ENCODE results near the gene CRHR1. TPM values are rescaled to one million over a fixed set of nuclear protein-coding genes. Genes with fewer than 3 reads are reported as not detected.

Gene CRHR1
- total RNA-seq, 4 donors from 2014 or later: 0.26 to 0.89 (median 0.76) TPM

DNA sequence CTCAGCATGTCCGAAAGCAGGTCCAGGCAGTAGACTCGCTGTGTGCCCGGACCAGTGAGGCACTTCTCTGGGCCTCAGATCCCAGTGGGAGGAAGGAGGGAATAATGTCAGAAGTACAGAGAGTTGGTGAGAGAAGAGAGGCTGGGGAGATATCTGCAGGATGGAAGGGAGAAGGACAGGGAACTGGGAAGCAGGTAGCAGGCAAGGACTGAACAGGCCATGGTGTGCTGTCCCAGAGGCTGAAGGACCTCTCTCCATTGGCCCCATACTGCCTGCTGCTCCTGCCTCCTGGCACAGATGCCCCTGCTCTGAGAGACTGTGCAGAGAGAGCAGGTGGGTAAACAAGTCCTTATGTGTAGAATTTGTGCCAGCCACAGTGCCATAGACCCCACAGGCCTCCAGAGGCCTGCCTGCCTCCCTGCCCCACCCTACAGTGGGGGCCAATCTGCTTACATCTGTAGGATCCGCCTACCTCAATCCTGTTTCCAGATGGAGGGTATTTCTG lies 34.2 kb upstream of the CRHR1 start:
- H3K4me1 ChIP-seq: no peaks in the 10 kb centered on the region
- TF ChIP-seq POLR2AphosphoS5 (IDR thresholded peaks at IDR 0.05) (no peak), EP300 (IDR thresholded peaks at IDR 0.05) (no peak), POLR2A (IDR thresholded peaks at IDR 0.05) (no peak)
- TF ChIP-seq, protein P1, sequence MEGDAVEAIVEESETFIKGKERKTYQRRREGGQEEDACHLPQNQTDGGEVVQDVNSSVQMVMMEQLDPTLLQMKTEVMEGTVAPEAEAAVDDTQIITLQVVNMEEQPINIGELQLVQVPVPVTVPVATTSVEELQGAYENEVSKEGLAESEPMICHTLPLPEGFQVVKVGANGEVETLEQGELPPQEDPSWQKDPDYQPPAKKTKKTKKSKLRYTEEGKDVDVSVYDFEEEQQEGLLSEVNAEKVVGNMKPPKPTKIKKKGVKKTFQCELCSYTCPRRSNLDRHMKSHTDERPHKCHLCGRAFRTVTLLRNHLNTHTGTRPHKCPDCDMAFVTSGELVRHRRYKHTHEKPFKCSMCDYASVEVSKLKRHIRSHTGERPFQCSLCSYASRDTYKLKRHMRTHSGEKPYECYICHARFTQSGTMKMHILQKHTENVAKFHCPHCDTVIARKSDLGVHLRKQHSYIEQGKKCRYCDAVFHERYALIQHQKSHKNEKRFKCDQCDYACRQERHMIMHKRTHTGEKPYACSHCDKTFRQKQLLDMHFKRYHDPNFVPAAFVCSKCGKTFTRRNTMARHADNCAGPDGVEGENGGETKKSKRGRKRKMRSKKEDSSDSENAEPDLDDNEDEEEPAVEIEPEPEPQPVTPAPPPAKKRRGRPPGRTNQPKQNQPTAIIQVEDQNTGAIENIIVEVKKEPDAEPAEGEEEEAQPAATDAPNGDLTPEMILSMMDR (IDR thresholded peaks at IDR 0.05): no peak
- H3K36me3 ChIP-seq: no peaks in the 10 kb centered on the region
- 76% methylated on average over 4 of the region's 4 CpGs for WGBS
- no peak overlapping the region for H3K27ac ChIP-seq
- DNase-seq (ENCODE audit: low spot score in 2 of 2): no peak
- peaks cover 36% of the 10 kb centered on the region for H3K27me3 ChIP-seq
- H3K4me3 ChIP-seq: no peak overlapping the region
- no peaks in the 10 kb centered on the region for H3K9me3 ChIP-seq

DNA sequence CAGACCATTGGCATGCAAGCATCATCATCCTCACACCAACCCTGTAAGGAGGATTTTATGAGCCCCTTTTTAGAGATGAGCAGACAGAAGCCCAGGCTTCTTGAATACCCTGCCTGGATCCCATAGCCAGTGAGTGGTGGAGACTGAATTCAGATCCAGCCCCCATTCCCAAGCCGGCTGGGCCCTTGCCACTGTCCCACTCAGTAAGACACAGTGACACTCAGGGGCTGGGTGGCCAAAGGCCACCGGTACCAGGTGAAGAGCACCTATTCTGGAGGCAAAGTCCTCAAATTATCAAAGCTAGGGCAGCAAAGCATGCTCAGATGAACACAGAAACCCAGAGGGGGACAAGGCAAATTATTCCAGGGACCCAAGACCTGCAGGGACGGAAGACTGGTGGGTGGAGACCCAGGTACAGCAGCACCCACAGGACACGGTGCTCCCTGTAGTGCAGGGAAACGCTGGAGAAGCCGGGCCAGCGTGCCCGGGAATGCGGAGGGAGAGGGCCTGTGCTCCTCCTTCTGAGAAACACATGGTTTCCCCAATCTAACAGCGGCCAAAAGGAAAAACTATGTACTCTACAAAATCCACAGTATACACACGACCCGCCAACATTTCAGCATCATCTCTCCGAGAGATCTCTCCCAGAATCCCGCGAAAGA lies 33.2 kb upstream of the CRHR1 start:
- WGBS: 80% methylated on average over 13 of the region's 15 CpGs
- H3K9me3 ChIP-seq: no peaks in the 10 kb centered on the region
- TF ChIP-seq POLR2A (IDR thresholded peaks at IDR 0.05) (no peak), EP300 (IDR thresholded peaks at IDR 0.05) (no peak), POLR2AphosphoS5 (IDR thresholded peaks at IDR 0.05) (no peak)
- TF ChIP-seq, protein P1 (IDR thresholded peaks at IDR 0.05): no peak

DNA sequence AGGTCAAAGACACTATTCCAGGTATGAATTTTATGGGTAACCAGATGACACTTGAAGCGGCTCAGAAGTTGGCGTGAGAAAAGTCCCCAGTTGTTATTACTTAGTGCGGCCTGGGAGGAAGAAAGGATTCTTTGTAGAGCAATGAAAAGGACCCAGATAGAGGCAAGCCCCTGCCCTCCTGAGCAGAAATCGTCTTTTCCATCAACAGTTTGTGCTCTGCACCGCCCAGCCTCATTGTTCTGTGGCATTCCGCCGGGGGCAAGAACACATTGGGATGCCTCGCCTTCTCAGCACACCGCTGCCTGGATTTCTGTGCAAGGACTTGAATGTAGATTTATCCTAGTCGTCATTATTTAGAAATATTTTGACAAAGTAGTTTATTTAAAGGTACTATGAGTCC lies 32.7 kb upstream of the CRHR1 start:
- 62% methylated on average over 10 of the region's 10 CpGs for WGBS
- no peak overlapping the region for H3K4me3 ChIP-seq
- no peaks in the 10 kb centered on the region for H3K4me1 ChIP-seq
- H3K9me3 ChIP-seq: no peaks in the 10 kb centered on the region
- H3K27me3 ChIP-seq: peaks cover 51% of the 10 kb centered on the region
- DNase-seq (ENCODE audit: low spot score in 2 of 2): no peak
- no peak for TF ChIP-seq POLR2AphosphoS5 (IDR thresholded peaks at IDR 0.05)
- TF ChIP-seq, protein P1 (IDR thresholded peaks at IDR 0.05): no peak
- no peak for TF ChIP-seq POLR2A (IDR thresholded peaks at IDR 0.05)
- no peak for TF ChIP-seq EP300 (IDR thresholded peaks at IDR 0.05)
- no peak overlapping the region for H3K27ac ChIP-seq
- H3K36me3 ChIP-seq: no peaks in the 10 kb centered on the region

More for the DNA sequence above, 33.2 kb upstream of the CRHR1 start:
- Histone ChIP-seq H3K4me1 (no peaks in the 10 kb centered on the region), H3K4me3 (no peak overlapping the region), H3K36me3 (no peaks in the 10 kb centered on the region), H3K27ac (no peak overlapping the region), H3K27me3 (peaks cover 47% of the 10 kb centered on the region)
- no peak for DNase-seq (ENCODE audit: low spot score in 2 of 2)

DNA sequence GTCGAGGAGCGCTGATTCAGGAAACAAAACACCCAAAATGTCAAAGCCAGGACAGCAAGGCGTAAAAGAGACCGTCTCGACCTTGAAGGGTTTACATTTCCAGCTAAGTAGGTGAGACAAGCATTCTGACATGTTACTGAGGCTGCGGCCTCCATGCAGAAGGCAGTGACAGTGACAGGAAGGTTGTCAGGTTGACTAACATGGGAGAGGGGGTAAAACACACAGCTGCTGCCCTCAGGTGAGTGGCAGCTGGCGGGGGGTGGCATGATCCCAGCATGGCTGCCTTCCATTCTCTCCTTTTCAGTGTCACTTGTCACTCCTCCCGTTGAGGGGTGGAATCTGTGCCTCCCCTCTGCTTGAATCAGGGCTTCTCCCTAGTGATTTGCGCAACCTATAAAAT lies 31.9 kb upstream of the CRHR1 start:
- WGBS: 83% methylated on average over 9 of the region's 9 CpGs
- Histone ChIP-seq H3K9me3 (no peaks in the 10 kb centered on the region), H3K4me3 (no peak overlapping the region), H3K4me1 (no peaks in the 10 kb centered on the region), H3K36me3 (no peaks in the 10 kb centered on the region), H3K27ac (no peak overlapping the region), H3K27me3 (peaks cover 54% of the 10 kb centered on the region)
- TF ChIP-seq POLR2AphosphoS5 (IDR thresholded peaks at IDR 0.05) (no peak), EP300 (IDR thresholded peaks at IDR 0.05) (no peak), POLR2A (IDR thresholded peaks at IDR 0.05) (no peak)
- TF ChIP-seq, protein P1 (IDR thresholded peaks at IDR 0.05): no peak
- DNase-seq (ENCODE audit: low spot score in 2 of 2): no peak

DNA sequence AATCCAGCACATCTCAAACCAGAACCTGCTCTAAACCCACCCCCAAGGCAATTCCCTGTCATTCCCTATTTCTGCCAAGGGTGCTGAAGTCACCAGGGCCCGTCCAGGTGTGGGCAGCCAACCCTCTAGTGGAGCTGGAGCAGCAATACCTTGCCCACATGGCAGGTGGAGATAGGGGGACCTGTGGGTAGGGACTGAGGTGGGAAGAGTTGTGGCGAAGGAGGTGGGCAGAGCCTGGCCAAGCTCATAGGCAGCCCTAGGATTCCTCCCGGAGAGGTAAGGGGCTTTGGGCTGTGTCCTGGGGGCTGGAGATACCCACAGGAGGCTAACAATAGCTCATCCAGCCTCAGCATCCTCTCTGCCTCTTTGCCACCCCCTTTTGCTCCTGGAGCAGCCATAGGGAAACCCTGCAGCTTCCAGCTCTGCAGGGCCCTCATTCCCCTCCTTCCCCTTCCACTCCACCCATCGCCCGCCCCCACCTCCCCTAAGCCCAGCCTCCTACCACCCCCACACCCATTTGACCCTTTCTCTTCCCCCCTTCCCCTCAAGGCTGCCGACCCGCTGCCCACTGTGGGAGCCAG lies 30.4 kb upstream of the CRHR1 start:
- Histone ChIP-seq H3K27me3 (peaks cover 64% of the 10 kb centered on the region), H3K36me3 (no peaks in the 10 kb centered on the region), H3K9me3 (no peaks in the 10 kb centered on the region), H3K27ac (no peak overlapping the region), H3K4me1 (no peaks in the 10 kb centered on the region), H3K4me3 (no peak overlapping the region)
- DNase-seq (ENCODE audit: low spot score in 2 of 2): no peak
- 58% methylated on average over 7 of the region's 7 CpGs for WGBS
- no peak for TF ChIP-seq EP300 (IDR thresholded peaks at IDR 0.05)
